Activated naive CD8-positive, alpha-beta T cell treated with anti-CD3 and anti-CD28 coated beads, Interleukin-2, amount 10 ng/mL, durations not matched to agents 7 days and 5 days (primary cell): ENCODE measurements around the gene SERPINA4. TPM values are rescaled to one million over a fixed set of nuclear protein-coding genes. Genes with fewer than 3 reads are reported as not detected.
"Not testable (repeated sequence)": the region's sequence is repeated elsewhere in the genome, so short reads cannot be mapped to it uniquely, and the experiment has no call there.

Experiments used
- ATAC-seq: fragments of 150-1000 bp; cut with Tn5 transposase; one replicate; pipeline ENCODE4 v1.10.0; 2021; ENCODE audit warnings: low read depth, moderate library complexity
- POLR2A ChIA-PET: fragments of 350-600 bp; sonication (Branson Sonifier 250); formaldehyde crosslinking; loops from one replicate; lab custom pipeline; 2021; ENCODE audit warnings: antibody characterized with exemption; lab: Charles Lee
- DNase-seq: peaks from one replicate; pipeline ENCODE4 v3.0.0; 2021
- H3K27ac Mint-ChIP-seq: one replicate; pipeline ENCODE4 v1.8.0; 2022; ENCODE audit warnings: mild to moderate bottlenecking, mixed read lengths
- H3K27me3 Mint-ChIP-seq: one replicate; pipeline ENCODE4 v1.8.0; 2022; ENCODE audit warnings: mild to moderate bottlenecking, moderate library complexity, mixed read lengths
- H3K36me3 Mint-ChIP-seq: one replicate; pipeline ENCODE4 v1.8.0; 2021; ENCODE audit warnings: mild to moderate bottlenecking, mixed read lengths
- H3K4me1 Mint-ChIP-seq: one replicate; pipeline ENCODE4 v1.8.0; 2021; ENCODE audit warnings: mixed read lengths
- H3K4me3 Mint-ChIP-seq: one replicate; pipeline ENCODE4 v1.8.0; 2022; ENCODE audit warnings: mild to moderate bottlenecking, moderate library complexity, mixed read lengths
- H3K9me3 Mint-ChIP-seq: one replicate; pipeline ENCODE4 v1.8.0; 2021; ENCODE audit warnings: mixed read lengths
- total RNA-seq, 2 experiments: library from RNA; stranded (reverse); gene quantifications; one replicate each; pipeline ENCODE4 v1.2.3, GENCODE V29; 2021

The SERPINA4 gene
- total RNA-seq, 2 experiments from 2014 or later = not detected

DNA sequence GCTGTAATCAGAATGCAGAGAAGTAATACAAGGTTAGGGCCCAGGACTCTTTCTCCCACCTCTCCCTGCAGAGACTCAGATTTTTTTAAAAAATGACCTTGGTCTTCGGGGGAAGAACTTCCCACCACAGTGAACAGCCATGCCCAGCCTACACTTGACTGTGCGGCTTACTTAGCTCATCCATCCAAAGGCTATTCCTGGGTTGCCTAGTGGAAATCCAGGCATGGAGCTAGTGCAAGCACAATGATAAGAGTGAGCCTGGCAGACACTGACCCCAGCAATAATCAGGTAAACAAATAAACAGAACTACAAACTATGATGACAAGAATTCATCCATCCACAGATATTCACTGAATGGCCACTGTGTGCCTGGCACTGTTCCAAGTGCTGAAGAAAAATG lies 34.7 kb downstream of the SERPINA4 start:
- H3K27me3 Mint-ChIP-seq = no peaks in the 10 kb centered on the region
- DNase-seq (no peak), ATAC-seq (no peak)
- no peak overlapping the region for H3K4me3 Mint-ChIP-seq
- H3K36me3 Mint-ChIP-seq = no peaks in the 10 kb centered on the region
- H3K27ac Mint-ChIP-seq = no peak overlapping the region
- POLR2A ChIA-PET = no interaction called here
- H3K9me3 Mint-ChIP-seq = no peaks in the 10 kb centered on the region
- H3K4me1 Mint-ChIP-seq = no peaks in the 10 kb centered on the region

GRCh38 chr14:94596361-94596760 lies 35.1 kb downstream of the SERPINA4 start:
- Mint-ChIP-seq H3K36me3 (no peaks in the 10 kb centered on the region), H3K27ac (no peak overlapping the region), H3K9me3 (no peaks in the 10 kb centered on the region), H3K4me1 (no peaks in the 10 kb centered on the region), H3K27me3 (no peaks in the 10 kb centered on the region), H3K4me3 (no peak overlapping the region)
- DNase-seq = no peak
- no peak for ATAC-seq
- POLR2A ChIA-PET = no interaction called here

GRCh38 chr14:94597788-94598187 lies 36.5 kb downstream of the SERPINA4 start:
- no peaks in the 10 kb centered on the region for H3K36me3 Mint-ChIP-seq
- H3K27me3 Mint-ChIP-seq = no peaks in the 10 kb centered on the region
- POLR2A ChIA-PET = no interaction called here
- ATAC-seq (no peak), DNase-seq (no peak)
- no peaks in the 10 kb centered on the region for H3K4me1 Mint-ChIP-seq
- no peak overlapping the region for H3K27ac Mint-ChIP-seq
- H3K9me3 Mint-ChIP-seq = no peaks in the 10 kb centered on the region
- no peak overlapping the region for H3K4me3 Mint-ChIP-seq

- ATAC-seq = no peak
- no peaks in the 10 kb centered on the region for H3K9me3 Mint-ChIP-seq
- POLR2A ChIA-PET = no interaction called here
Observed at GRCh38 chr14:94598506-94598815, 37.2 kb downstream of the SERPINA4 start.

DNA sequence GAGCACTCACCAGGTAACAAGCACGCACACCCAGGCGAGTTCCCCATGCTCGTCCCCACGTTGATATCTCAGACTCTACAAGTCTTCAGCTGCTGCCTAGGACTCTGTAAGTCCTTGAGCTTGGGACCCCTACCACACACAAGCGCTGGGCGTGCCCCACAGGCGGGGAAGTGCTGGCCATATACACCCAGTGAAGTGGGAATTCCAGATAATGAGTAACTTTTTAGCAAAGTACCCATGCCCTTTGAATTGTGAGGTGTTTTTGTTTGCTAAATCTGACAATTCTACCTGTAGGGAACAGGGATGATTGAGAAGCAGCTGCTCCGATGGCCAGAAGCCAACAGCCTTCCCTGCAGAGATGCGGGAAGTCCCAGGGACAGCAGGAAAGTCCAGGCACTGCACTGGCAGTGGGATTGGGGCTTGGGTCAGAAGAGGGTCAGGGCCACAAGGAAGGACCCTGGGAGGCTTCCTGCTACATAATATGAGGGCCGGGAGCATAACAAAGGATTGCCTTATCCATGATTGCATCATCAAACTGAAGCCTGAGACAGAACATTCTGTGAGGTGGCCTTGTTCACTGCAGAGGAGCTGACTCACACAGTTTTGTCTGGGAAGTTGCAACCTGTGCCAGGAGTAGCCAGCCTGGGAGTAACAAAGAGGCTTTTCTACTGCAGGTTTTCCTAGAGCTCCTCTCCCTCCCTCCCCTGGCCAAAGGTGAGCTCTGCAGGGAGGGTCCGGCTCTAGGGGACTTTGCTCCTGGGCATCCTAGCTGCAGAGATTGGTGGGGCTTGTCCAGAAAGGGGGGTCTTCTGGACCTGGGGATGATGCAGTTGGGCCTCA lies 37.8 kb downstream of the SERPINA4 start:
- H3K9me3 Mint-ChIP-seq = no peaks in the 10 kb centered on the region
- H3K4me3 Mint-ChIP-seq = no peak overlapping the region
- DNase-seq (no peak), ATAC-seq (no peak)
- POLR2A ChIA-PET = no interaction called here
- no peaks in the 10 kb centered on the region for H3K36me3 Mint-ChIP-seq
- H3K27me3 Mint-ChIP-seq = no peaks in the 10 kb centered on the region
- no peak overlapping the region for H3K27ac Mint-ChIP-seq
- no peaks in the 10 kb centered on the region for H3K4me1 Mint-ChIP-seq

More at GRCh38 chr14:94598506-94598815, 37.2 kb downstream of the SERPINA4 start:
- H3K4me3 Mint-ChIP-seq = no peak overlapping the region
- no peaks in the 10 kb centered on the region for H3K27me3 Mint-ChIP-seq
- DNase-seq = no peak
- no peaks in the 10 kb centered on the region for H3K36me3 Mint-ChIP-seq
- no peaks in the 10 kb centered on the region for H3K4me1 Mint-ChIP-seq
- H3K27ac Mint-ChIP-seq = no peak overlapping the region

- no peaks in the 10 kb centered on the region for H3K4me1 Mint-ChIP-seq
- H3K27ac Mint-ChIP-seq = no peak overlapping the region
- no peak overlapping the region for H3K4me3 Mint-ChIP-seq
- POLR2A ChIA-PET = no interaction called here
- no peaks in the 10 kb centered on the region for H3K36me3 Mint-ChIP-seq
- H3K27me3 Mint-ChIP-seq = no peaks in the 10 kb centered on the region
- ATAC-seq (no peak), DNase-seq (no peak)
- no peaks in the 10 kb centered on the region for H3K9me3 Mint-ChIP-seq
Observed at GRCh38 chr14:94599656-94600004, 38.4 kb downstream of the SERPINA4 start.

- Mint-ChIP-seq H3K4me3 (no peak overlapping the region), H3K4me1 (no peaks in the 10 kb centered on the region), H3K36me3 (no peaks in the 10 kb centered on the region), H3K27ac (no peak overlapping the region), H3K27me3 (no peaks in the 10 kb centered on the region), H3K9me3 (no peaks in the 10 kb centered on the region)
- ATAC-seq (no peak), DNase-seq (no peak)
- POLR2A ChIA-PET = no interaction called here
Observed at GRCh38 chr14:94600148-94600545, 38.9 kb downstream of the SERPINA4 start.

- Mint-ChIP-seq H3K9me3 (no peaks in the 10 kb centered on the region), H3K27ac (no peak overlapping the region), H3K27me3 (peaks cover 2% of the 10 kb centered on the region), H3K4me3 (no peak overlapping the region), H3K4me1 (no peaks in the 10 kb centered on the region), H3K36me3 (no peaks in the 10 kb centered on the region)
- DNase-seq = no peak
- POLR2A ChIA-PET = no interaction called here
- ATAC-seq = no peak
Observed at GRCh38 chr14:94601884-94602391, 40.7 kb downstream of the SERPINA4 start.

DNA sequence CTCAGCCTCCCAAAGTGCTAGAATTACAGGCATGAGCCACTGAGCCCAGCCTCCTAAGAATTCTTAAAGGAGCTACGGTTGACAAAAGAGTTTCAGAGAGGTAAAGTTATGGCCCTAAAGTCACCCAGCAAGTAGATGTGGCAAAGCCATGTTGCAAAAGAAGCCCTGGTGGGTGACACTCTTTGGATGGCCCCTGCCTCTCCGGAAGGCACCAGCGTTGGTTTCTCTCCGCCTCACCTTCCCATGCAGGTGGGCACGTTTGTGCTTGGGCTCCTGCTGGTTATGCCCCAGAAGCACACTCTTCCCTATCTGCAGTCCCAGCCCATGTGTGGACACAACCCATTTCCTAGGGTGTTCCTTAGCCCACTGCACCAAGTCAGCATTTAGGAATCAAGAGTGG lies 41.5 kb downstream of the SERPINA4 start:
- H3K27ac Mint-ChIP-seq = no peak overlapping the region
- H3K36me3 Mint-ChIP-seq = no peaks in the 10 kb centered on the region
- ATAC-seq (no peak), DNase-seq (no peak)
- POLR2A ChIA-PET = no interaction called here
- no peaks in the 10 kb centered on the region for H3K9me3 Mint-ChIP-seq
- peaks cover 2% of the 10 kb centered on the region for H3K27me3 Mint-ChIP-seq
- H3K4me1 Mint-ChIP-seq = no peaks in the 10 kb centered on the region
- H3K4me3 Mint-ChIP-seq = no peak overlapping the region

- DNase-seq (no peak), ATAC-seq (no peak)
- Mint-ChIP-seq H3K27me3 (peaks cover 2% of the 10 kb centered on the region), H3K4me1 (no peaks in the 10 kb centered on the region), H3K9me3 (peaks cover 5% of the 10 kb centered on the region), H3K36me3 (no peaks in the 10 kb centered on the region), H3K27ac (no peak overlapping the region), H3K4me3 (no peak overlapping the region)
- POLR2A ChIA-PET = no interaction called here
Observed at GRCh38 chr14:94605361-94605760, 44.1 kb downstream of the SERPINA4 start.

- H3K4me1 Mint-ChIP-seq, H3K36me3 Mint-ChIP-seq, POLR2A ChIA-PET, ATAC-seq, H3K27ac Mint-ChIP-seq, H3K27me3 Mint-ChIP-seq, H3K9me3 Mint-ChIP-seq, DNase-seq, H3K4me3 Mint-ChIP-seq: not testable (repeated sequence)
Observed at GRCh38 chr14:94608966-94609365, 47.7 kb downstream of the SERPINA4 start.

DNA sequence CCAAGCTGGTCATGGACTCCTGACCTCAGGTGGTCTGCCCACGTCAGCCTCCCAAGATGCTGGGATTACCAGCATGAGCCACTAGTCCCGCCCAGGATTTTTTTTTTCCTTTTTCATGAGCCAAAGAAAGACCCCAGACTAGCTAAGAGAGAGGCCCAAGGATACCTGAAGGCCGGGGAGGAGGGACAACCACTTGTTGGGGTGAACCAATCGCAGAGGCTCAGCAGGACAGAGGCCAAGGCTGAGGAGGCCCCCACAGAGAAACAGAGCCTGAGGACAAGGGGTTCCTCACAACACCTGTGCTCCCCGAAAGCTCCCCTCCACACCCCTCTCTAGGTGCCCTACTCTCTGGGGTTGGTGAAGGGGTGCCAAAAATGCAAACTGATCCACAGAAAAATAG lies 49.9 kb downstream of the SERPINA4 start:
- no peaks in the 10 kb centered on the region for H3K27me3 Mint-ChIP-seq
- H3K9me3 Mint-ChIP-seq = peaks cover 5% of the 10 kb centered on the region
- ATAC-seq (no peak), DNase-seq (no peak)
- no peak overlapping the region for H3K4me3 Mint-ChIP-seq
- no peaks in the 10 kb centered on the region for H3K36me3 Mint-ChIP-seq
- H3K4me1 Mint-ChIP-seq = no peaks in the 10 kb centered on the region
- POLR2A ChIA-PET = no interaction called here
- H3K27ac Mint-ChIP-seq = no peak overlapping the region

GRCh38 chr14:94612174-94612573 lies 50.9 kb downstream of the SERPINA4 start, which contains the start of gene SERPINA3:
SERPINA3 (plus strand) TSS chr14:94612391; CDS start chr14:94614442, 2,051 bp downstream.
- peaks cover 9% of the 10 kb centered on the region for H3K9me3 Mint-ChIP-seq
- no peaks in the 10 kb centered on the region for H3K4me1 Mint-ChIP-seq
- ATAC-seq (no peak), DNase-seq (no peak)
- H3K27ac Mint-ChIP-seq = no peak within 1 kb of the TSS
- no peak within 1 kb of the TSS for H3K4me3 Mint-ChIP-seq
- POLR2A ChIA-PET = no interaction called here
- H3K36me3 Mint-ChIP-seq = no peaks in the 10 kb centered on the region
- H3K27me3 Mint-ChIP-seq = no peaks in the 10 kb centered on the region
